CD14-positive monocyte (primary cell): Measurements from ENCODE around the gene STEAP3. TPM values are rescaled to one million over a fixed set of nuclear protein-coding genes. Genes with fewer than 3 reads are reported as not detected.
A peak's percentile ranks its signal among the peaks of the same experiment; 100 is the strongest.

Source experiments
- DNase-seq, 3 donors: peaks; one replicate each; pipeline ENCODE4 v3.0.0-alpha.2; 2011 to 2022
- H2AFZ ChIP-seq: 2 replicates; pipeline ENCODE4 v1.6.0; 2012; ENCODE audit warnings: mild to moderate bottlenecking, low read depth, low read length, inconsistent platforms; ENCODE audit not compliant: insufficient read depth, poor library complexity, severe bottlenecking
- H3K27ac ChIP-seq, 2 donors: 1 replicate in 1 of 2; 2 replicates in 1 of 2; pipeline ENCODE4 v1.5.1; 2012 to 2013; ENCODE audit warnings: low read length in 2 of 2, control low read depth in 1 of 2, inconsistent platforms in 1 of 2, low read depth in 1 of 2, mild to moderate bottlenecking in 1 of 2
- H3K27me3 ChIP-seq, 2 donors: one replicate each; pipeline versions ENCODE4 v1.6.0 to v1.6.1; 2011 to 2013; ENCODE audit warnings: low read length in 2 of 2; ENCODE audit not compliant: control insufficient read depth in 2 of 2, insufficient read depth in 2 of 2
- H3K36me3 ChIP-seq, 2 donors: replicated peaks in 1 of 2; 1 replicate in 1 of 2; 2 replicates in 1 of 2; pipeline versions ENCODE4 v1.5.1 to v1.6.1; 2012 to 2013; ENCODE audit warnings: low read length in 2 of 2, control low read depth in 1 of 2, inconsistent platforms in 1 of 2, mild to moderate bottlenecking in 1 of 2; ENCODE audit not compliant: insufficient read depth in 2 of 2, control insufficient read depth in 1 of 2
- H3K4me1 ChIP-seq, 2 donors: 1 replicate in 1 of 2; 2 replicates in 1 of 2; pipeline versions ENCODE4 v1.5.1 to v1.6.1; 2012 to 2013; ENCODE audit warnings: low read length in 2 of 2, control low read depth in 1 of 2, inconsistent platforms in 1 of 2, mild to moderate bottlenecking in 1 of 2, moderate library complexity in 1 of 2; ENCODE audit not compliant: insufficient read depth in 2 of 2, control insufficient read depth in 1 of 2
- H3K4me2 ChIP-seq: replicated peaks from 2 replicates; pipeline ENCODE3; 2012; ENCODE audit warnings: low read length, moderate library complexity, mild to moderate bottlenecking; ENCODE audit not compliant: poor library complexity, severe bottlenecking; ENCODE audit errors: extremely low read depth
- H3K4me3 ChIP-seq, 3 experiments: fragments of 200-600 bp in 1 of 3; sonication (generic) in 1 of 3; replicated peaks in 1 of 3; 1 replicate in 2 of 3; 2 replicates in 1 of 3; pipeline ENCODE4 v1.5.1; 2011 to 2013; ENCODE audit warnings: low read length in 3 of 3, mild to moderate bottlenecking in 3 of 3, control low read depth in 2 of 3, low read depth in 2 of 3, inconsistent platforms in 1 of 3, moderate library complexity in 1 of 3
- H3K79me2 ChIP-seq: 2 replicates; pipeline ENCODE4 v1.6.0; 2012; ENCODE audit warnings: mild to moderate bottlenecking, control low read depth, inconsistent platforms, low read length, moderate library complexity; ENCODE audit not compliant: insufficient read depth
- H3K9ac ChIP-seq: 2 replicates; pipeline ENCODE4 v1.6.0; 2017; ENCODE audit warnings: low read length, mild to moderate bottlenecking; ENCODE audit not compliant: insufficient read depth, poor library complexity, severe bottlenecking
- H3K9me3 ChIP-seq, 2 donors: replicated peaks in 1 of 2; 1 replicate in 1 of 2; 2 replicates in 1 of 2; pipeline versions ENCODE4 v1.5.1 to v1.6.1; 2012 to 2013; ENCODE audit warnings: low read length in 2 of 2, control low read depth in 1 of 2; ENCODE audit not compliant: control insufficient read depth in 1 of 2, insufficient read depth in 1 of 2
- H4K20me1 ChIP-seq: 2 replicates; pipeline ENCODE4 v1.6.0; 2012; ENCODE audit warnings: mild to moderate bottlenecking, low read length, control low read depth, moderate library complexity; ENCODE audit not compliant: insufficient read depth
- H3K27ac Mint-ChIP-seq, 7 donors: one replicate each; pipeline ENCODE4 v1.8.0; 2020; ENCODE audit warnings: mild to moderate bottlenecking in 7 of 7, mixed read lengths in 7 of 7, moderate library complexity in 6 of 7, inconsistent platforms in 2 of 7
- H3K27me3 Mint-ChIP-seq, 3 donors: one replicate each; pipeline ENCODE4 v1.8.0; 2021 to 2022; ENCODE audit warnings: low read depth in 3 of 3, mild to moderate bottlenecking in 3 of 3, mixed read lengths in 3 of 3, moderate library complexity in 3 of 3, inconsistent platforms in 1 of 3
- H3K36me3 Mint-ChIP-seq, 2 donors: one replicate each; pipeline ENCODE4 v1.8.0; 2020; ENCODE audit warnings: mixed read lengths in 2 of 2, inconsistent platforms in 1 of 2, mild to moderate bottlenecking in 1 of 2
- H3K4me1 Mint-ChIP-seq: one replicate; pipeline ENCODE4 v1.8.0; 2020; ENCODE audit warnings: mild to moderate bottlenecking, mixed read lengths
- H3K4me3 Mint-ChIP-seq, 2 donors: one replicate each; pipeline ENCODE4 v1.8.0; 2020; ENCODE audit warnings: mild to moderate bottlenecking in 2 of 2, mixed read lengths in 2 of 2, moderate library complexity in 1 of 2
- H3K9me3 Mint-ChIP-seq, 7 donors: one replicate each; pipeline ENCODE4 v1.8.0; 2020 to 2022; ENCODE audit warnings: mixed read lengths in 7 of 7, mild to moderate bottlenecking in 6 of 7, moderate library complexity in 6 of 7, inconsistent platforms in 2 of 7
- CTCF ChIP-seq: fragments of 200-600 bp; IDR thresholded peaks from one replicate; pipeline ENCODE4 v1.8.0; 2022; ENCODE audit warnings: antibody characterized with exemption, mild to moderate bottlenecking
- WGBS: methylation state at CpG from one replicate; pipeline ENCODE4 v1.1.5; 2013; ENCODE audit warnings: missing lambda C conversion rate; ENCODE audit not compliant: insufficient coverage; 5-methylcytosine and 5-hydroxymethylcytosine counted together
- intact Hi-C, 2 donors: fragments of 100-400 bp; cut with micrococcal nuclease; formaldehyde crosslinking; loops; one replicate each; pipeline versions ENCODE4 v1.15.0 to v1.15.1; 2023
- polyA plus RNA-seq, 3 donors: library from polyadenylated mRNA; depleted of rRNA in 1 of 3; unstranded in 2 of 3; stranded (reverse) in 1 of 3; fragments of 300-500 nt in 2 of 3; fragments of >200 nt in 1 of 3; fragmentation: Illumina TruSeq in 2 of 3; gene quantifications; 1 replicate in 2 of 3; 2 replicates in 1 of 3; pipeline ENCODE4 v1.2.3, GENCODE V29; 2012 to 2021

The STEAP3 gene
- polyA plus RNA-seq, 3 donors: 3.0 to 10.7 (median 3.3) TPM

GRCh38 chr2:119311831-119312230 lies 88.2 kb downstream of the STEAP3 start:
- H3K27me3 ChIP-seq: no peaks in the 10 kb centered on the region
- H3K27ac ChIP-seq: no peak overlapping the region
- WGBS: 78% methylated on average over 4 of the region's 9 CpGs
- Mint-ChIP-seq H3K27ac (peak overlapping the region in 1 of 7 donors; percentile 52), H3K4me1 (no peaks in the 10 kb centered on the region), H3K9me3 (no peaks in the 10 kb centered on the region), H3K27me3 (peaks cover 0 to 1% (median 0%) of the 10 kb centered on the region in 3 donors), H3K36me3 (peaks cover 10 to 12% of the 10 kb centered on the region in 2 donors), H3K4me3 (no peak overlapping the region)
- H3K4me2 ChIP-seq: no peak overlapping the region
- no peaks in the 10 kb centered on the region for H4K20me1 ChIP-seq
- H3K9ac ChIP-seq: no peak overlapping the region
- H3K4me1 ChIP-seq: no peaks in the 10 kb centered on the region
- H2AFZ ChIP-seq: no peak overlapping the region
- no peak for TF ChIP-seq CTCF
- no peaks in the 10 kb centered on the region for H3K9me3 ChIP-seq
- no peaks in the 10 kb centered on the region for H3K79me2 ChIP-seq
- intact Hi-C loops: no loop called here
- H3K4me3 ChIP-seq: no peak overlapping the region
- no peaks in the 10 kb centered on the region for H3K36me3 ChIP-seq
- no peak for DNase-seq

Other genes with a start within 250 kb of the STEAP3 start
- gene C1QL2, start 65.1 kb upstream of the STEAP3 start, polyA plus RNA-seq: not detected
- 10 to 100 TPM in 2 of 3 donors, 1 to 10 TPM in 1; 9.7 to 32.5 (median 31.0) TPM for gene C2orf76, start 143.0 kb downstream of the STEAP3 start, polyA plus RNA-seq
- gene DBI, start 143.1 kb downstream of the STEAP3 start, polyA plus RNA-seq: 100 to 1,000 TPM; 126 to 436 (median 398) TPM
- gene TMEM37, start 208.0 kb downstream of the STEAP3 start, polyA plus RNA-seq: not detected